B cell (primary cell): ENCODE data around the gene MGMT.

Source experiments
- EZH2 ChIP-seq: IDR thresholded peaks from 2 replicates; pipeline ENCODE4 v1.6.1; 2012; ENCODE audit warnings: borderline replicate concordance, low read depth, mild to moderate bottlenecking, moderate library complexity, low read length; ENCODE audit not compliant: insufficient read depth, poor library complexity, severe bottlenecking
- TF ChIP-seq, protein P1 (sequence below): fragments of 200-600 bp; IDR thresholded peaks from one replicate; pipeline ENCODE4 v1.8.0; 2022; ENCODE audit warnings: antibody characterized with exemption, mild to moderate bottlenecking

DNA sequence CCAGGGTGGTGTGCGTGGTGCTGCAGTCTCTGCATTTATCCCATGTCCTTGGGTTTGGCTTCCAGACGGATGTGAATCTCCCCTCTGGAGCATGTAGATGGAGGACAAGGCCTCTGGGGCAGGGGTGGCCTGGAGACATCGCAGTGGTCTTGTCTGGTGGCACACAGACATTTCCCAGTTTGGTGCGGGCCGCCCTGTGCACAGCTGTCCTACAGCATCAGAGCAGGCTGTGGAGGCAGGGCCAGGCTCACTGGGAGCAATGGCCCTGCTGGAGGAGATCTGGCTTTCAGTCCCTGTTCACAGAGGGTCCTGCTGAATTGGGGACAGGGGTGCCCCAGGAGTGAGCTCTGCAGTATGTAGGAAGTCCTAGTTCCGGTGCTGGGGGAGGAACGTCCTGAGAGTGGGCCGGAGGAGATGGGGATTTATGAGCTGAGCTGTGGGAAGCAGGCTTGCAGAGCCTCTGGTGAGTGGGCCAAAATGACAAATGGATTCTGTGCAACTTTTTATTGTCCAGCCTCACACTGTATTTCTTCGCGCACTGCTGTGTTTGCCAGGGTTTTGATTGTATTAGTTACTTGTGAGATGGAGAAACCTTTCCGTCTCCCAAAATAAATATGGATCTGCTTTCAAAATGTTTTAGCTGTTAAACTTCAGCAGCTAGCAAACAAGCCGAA, 40.3 kb downstream of the MGMT start:
- TF ChIP-seq EZH2, result no peak
- TF ChIP-seq, protein P1, sequence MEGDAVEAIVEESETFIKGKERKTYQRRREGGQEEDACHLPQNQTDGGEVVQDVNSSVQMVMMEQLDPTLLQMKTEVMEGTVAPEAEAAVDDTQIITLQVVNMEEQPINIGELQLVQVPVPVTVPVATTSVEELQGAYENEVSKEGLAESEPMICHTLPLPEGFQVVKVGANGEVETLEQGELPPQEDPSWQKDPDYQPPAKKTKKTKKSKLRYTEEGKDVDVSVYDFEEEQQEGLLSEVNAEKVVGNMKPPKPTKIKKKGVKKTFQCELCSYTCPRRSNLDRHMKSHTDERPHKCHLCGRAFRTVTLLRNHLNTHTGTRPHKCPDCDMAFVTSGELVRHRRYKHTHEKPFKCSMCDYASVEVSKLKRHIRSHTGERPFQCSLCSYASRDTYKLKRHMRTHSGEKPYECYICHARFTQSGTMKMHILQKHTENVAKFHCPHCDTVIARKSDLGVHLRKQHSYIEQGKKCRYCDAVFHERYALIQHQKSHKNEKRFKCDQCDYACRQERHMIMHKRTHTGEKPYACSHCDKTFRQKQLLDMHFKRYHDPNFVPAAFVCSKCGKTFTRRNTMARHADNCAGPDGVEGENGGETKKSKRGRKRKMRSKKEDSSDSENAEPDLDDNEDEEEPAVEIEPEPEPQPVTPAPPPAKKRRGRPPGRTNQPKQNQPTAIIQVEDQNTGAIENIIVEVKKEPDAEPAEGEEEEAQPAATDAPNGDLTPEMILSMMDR, result no peak
